Fibroblast of the aortic adventitia (primary cell): ENCODE measurements around the gene GRM7. TPM values are rescaled to one million over a fixed set of nuclear protein-coding genes. Genes with fewer than 3 reads are reported as not detected.
A peak's percentile ranks its signal among the peaks of the same experiment; 100 is the strongest.

Experiments
- DNase-seq: peaks from one replicate; pipeline ENCODE4 v3.0.0-alpha.2; 2010; ENCODE audit warnings: low read depth
- H3K4me3 ChIP-seq: 2 replicates; pipeline ENCODE4 v1.5.1; 2011; ENCODE audit warnings: low read depth, mild to moderate bottlenecking, control low read depth, low read length, moderate library complexity
- CTCF ChIP-seq: IDR thresholded peaks from 2 replicates; pipeline ENCODE4 v1.5.1; 2011; ENCODE audit warnings: mild to moderate bottlenecking, low read length, control low read depth, inconsistent platforms; ENCODE audit not compliant: insufficient read depth
- total RNA-seq: library from RNA; depleted of rRNA; stranded (reverse); fragments of >200 nt; gene quantifications from 2 replicates; pipeline ENCODE4 v1.2.3, GENCODE V29; 2012; ENCODE audit warnings: low replicate concordance

GRM7 gene
- total RNA-seq, 1 donor = 0.09 TPM

- H3K4me3 ChIP-seq = no peak overlapping the region
- no peak for DNase-seq
- no peak for TF ChIP-seq CTCF
These were observed 511.0 kb downstream of the GRM7 start for GRCh38 chr3:7371693-7372572.

DNA sequence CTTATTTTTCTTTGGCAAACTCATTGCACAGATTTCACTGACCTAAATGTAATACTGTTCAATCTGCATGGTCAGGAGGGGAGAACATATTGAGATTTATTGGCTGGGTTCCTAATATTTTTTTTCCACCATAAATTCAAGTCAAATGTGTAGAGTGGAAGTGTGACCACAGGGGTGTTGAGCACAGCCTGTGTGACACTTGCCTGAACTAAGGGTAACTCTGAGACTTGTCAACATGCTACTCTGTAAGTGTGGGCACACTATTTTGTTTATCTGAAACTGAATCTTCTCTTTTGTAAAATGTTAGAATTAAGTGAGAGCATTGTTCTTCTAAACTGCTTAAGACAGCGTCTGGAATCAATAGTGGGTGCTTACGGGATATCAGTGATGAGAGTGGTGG lies 516.2 kb downstream of the GRM7 start:
- H3K4me3 ChIP-seq = no peak overlapping the region
- TF ChIP-seq CTCF = no peak
- no peak for DNase-seq

- no peak for TF ChIP-seq CTCF
- no peak for DNase-seq
- H3K4me3 ChIP-seq = no peak overlapping the region
These were observed 520.8 kb downstream of the GRM7 start for GRCh38 chr3:7381741-7382140.

DNA sequence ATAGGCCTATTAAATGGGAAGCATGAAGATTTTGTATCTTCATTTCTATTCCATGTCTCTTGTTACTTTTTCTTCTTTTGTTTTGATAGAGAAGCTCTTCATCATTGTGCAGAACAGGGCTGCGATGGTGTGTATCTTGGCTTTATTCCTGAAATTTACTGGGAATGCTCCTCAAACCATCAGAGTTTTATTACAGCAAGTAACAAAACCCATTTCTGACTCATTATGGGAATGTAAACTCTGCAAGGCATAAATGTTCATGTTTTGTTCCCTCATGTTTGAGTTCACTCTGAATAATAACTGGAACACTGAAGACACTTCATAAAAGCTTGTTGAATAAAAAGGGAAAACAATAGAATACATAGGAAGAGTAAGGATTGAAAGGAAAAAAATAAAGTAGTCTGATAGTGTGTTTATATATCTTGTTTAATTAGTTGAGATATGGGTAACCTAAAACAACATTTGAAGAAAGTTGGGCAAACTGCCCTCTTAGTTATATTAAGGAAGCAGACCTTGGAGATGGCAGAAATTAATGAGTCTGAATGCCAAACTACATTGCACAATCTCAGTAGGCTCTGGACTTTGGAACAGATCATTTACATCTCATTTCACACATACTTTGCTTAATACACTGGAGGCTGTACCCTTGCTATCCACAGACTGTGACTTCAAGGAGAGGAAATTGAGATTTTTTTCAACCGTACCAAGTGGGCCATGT lies 521.5 kb downstream of the GRM7 start:
- no peak overlapping the region for H3K4me3 ChIP-seq
- DNase-seq = peak; percentile 0
- no peak for TF ChIP-seq CTCF

GRCh38 chr3:7385635-7386034 lies 524.7 kb downstream of the GRM7 start:
- no peak overlapping the region for H3K4me3 ChIP-seq
- no peak for TF ChIP-seq CTCF
- no peak for DNase-seq

DNA sequence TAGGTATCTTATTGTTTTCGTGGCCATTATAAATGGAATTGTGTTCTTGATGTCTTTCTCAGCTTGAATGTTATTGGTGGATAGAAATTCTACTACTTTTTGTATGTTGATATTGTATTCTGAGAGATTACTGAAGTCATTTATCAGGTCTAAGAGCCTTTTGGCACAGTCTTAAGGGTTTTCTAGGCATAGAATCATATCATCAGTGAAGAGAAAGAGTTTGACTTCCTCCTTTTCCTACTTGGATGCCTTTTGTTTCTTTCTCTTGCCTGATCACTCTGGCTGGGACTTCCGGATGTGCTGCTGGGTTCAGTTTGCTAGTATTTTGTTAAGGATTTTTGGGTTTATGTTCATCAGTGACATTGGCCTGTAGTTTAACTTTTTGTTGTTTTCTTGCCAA lies 527.1 kb downstream of the GRM7 start:
- TF ChIP-seq CTCF = no peak
- DNase-seq = no peak
- H3K4me3 ChIP-seq = no peak overlapping the region
